ENCODE measurements around the gene BOC. TPM values are rescaled to one million over a fixed set of nuclear protein-coding genes. Genes with fewer than 3 reads are reported as not detected.

The BOC gene
- total RNA-seq, 1 experiment from 2014 or later, result 0.73 TPM

DNA sequence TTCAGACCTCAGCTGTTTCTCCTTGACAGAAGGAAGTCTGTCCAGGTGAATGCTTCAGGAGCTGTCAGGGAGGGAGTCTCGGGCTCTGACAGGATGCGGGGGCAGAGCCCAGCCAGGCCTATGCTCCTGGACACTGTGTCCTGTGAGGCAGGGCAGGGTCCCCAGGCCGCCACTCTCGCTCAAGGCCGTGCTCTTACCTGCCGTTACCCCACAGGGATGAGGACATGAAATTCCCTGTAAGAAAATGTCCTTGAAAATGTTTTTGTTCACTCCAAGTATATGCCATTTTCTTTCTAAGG lies 63.9 kb downstream of the BOC start:
- H3K36me3 Mint-ChIP-seq (ENCODE audit: insufficient read depth, unreplicated experiment), result no peaks in the 10 kb centered on the region
- H3K4me1 Mint-ChIP-seq (ENCODE audit: low read depth, unreplicated experiment), result no peaks in the 10 kb centered on the region
- no peaks in the 10 kb centered on the region for H3K27me3 ChIP-seq (replicated peaks; ENCODE audit: control insufficient read depth, insufficient read depth, low read length)
- H3K27ac Mint-ChIP-seq (ENCODE audit: unreplicated experiment), result no peak overlapping the region
- POLR2A ChIA-PET, result no interaction called here
- no TSS peak for BruUV-seq (replicated peaks)
- no peaks in the 10 kb centered on the region for H3K9me3 ChIP-seq
- DNase-seq, result no peak
- H3K9me3 Mint-ChIP-seq (ENCODE audit: unreplicated experiment), result no peaks in the 10 kb centered on the region
- H3K4me1 ChIP-seq, result no peaks in the 10 kb centered on the region
- CTCF ChIA-PET, result no interaction called here
- H3K36me3 ChIP-seq (ENCODE audit: control insufficient read depth, insufficient read depth, low read length), result no peaks in the 10 kb centered on the region
- TF ChIP-seq, protein P1, sequence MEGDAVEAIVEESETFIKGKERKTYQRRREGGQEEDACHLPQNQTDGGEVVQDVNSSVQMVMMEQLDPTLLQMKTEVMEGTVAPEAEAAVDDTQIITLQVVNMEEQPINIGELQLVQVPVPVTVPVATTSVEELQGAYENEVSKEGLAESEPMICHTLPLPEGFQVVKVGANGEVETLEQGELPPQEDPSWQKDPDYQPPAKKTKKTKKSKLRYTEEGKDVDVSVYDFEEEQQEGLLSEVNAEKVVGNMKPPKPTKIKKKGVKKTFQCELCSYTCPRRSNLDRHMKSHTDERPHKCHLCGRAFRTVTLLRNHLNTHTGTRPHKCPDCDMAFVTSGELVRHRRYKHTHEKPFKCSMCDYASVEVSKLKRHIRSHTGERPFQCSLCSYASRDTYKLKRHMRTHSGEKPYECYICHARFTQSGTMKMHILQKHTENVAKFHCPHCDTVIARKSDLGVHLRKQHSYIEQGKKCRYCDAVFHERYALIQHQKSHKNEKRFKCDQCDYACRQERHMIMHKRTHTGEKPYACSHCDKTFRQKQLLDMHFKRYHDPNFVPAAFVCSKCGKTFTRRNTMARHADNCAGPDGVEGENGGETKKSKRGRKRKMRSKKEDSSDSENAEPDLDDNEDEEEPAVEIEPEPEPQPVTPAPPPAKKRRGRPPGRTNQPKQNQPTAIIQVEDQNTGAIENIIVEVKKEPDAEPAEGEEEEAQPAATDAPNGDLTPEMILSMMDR (IDR thresholded peaks at IDR 0.05; ENCODE audit: insufficient read depth in 1 of 2, low read depth in 1 of 2, low read length in 1 of 2, severe bottlenecking in 1 of 2, unreplicated experiment in 1 of 2), result no peak
- H3K4me3 ChIP-seq (ENCODE audit: low read depth, low read length), result no peak overlapping the region
- H3K4me3 Mint-ChIP-seq (ENCODE audit: unreplicated experiment), result no peak overlapping the region
- intact Hi-C loops (cut with micrococcal nuclease; ENCODE audit: unreplicated experiment), result no loop called here
- H3K27me3 Mint-ChIP-seq (ENCODE audit: insufficient read depth, unreplicated experiment), result no peaks in the 10 kb centered on the region

DNA sequence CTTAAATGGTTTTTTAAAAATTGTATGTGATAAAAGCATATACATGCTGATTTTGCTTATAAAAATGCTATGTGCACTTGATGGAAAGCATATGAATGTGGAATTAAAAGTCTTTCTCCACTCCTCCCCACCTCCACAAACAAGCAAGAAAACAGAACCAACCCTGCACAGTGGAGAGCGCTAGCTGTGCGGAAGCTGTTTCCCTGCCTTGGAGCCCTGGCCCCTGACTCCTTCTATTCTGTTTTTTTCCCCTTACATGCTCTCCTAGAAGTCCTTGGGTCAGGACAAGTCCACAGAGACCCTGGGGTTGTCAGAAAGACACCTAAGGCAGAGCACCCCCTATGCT lies 64.2 kb downstream of the BOC start:
- H3K9me3 Mint-ChIP-seq (ENCODE audit: unreplicated experiment), result no peaks in the 10 kb centered on the region
- Histone ChIP-seq H3K27me3 (replicated peaks; ENCODE audit: control insufficient read depth, insufficient read depth, low read length) (no peaks in the 10 kb centered on the region), H3K4me1 (no peaks in the 10 kb centered on the region), H3K4me3 (ENCODE audit: low read depth, low read length) (no peak overlapping the region), H3K36me3 (ENCODE audit: control insufficient read depth, insufficient read depth, low read length) (no peaks in the 10 kb centered on the region), H3K9me3 (no peaks in the 10 kb centered on the region)
- CTCF ChIA-PET, result no interaction called here
- no TSS peak for BruUV-seq (replicated peaks)
- TF ChIP-seq, protein P1 (IDR thresholded peaks at IDR 0.05; ENCODE audit: insufficient read depth in 1 of 2, low read depth in 1 of 2, low read length in 1 of 2, severe bottlenecking in 1 of 2, unreplicated experiment in 1 of 2), result no peak
- no peaks in the 10 kb centered on the region for H3K36me3 Mint-ChIP-seq (ENCODE audit: insufficient read depth, unreplicated experiment)
- no peak for DNase-seq
- H3K4me1 Mint-ChIP-seq (ENCODE audit: low read depth, unreplicated experiment), result no peaks in the 10 kb centered on the region
- no peak overlapping the region for H3K4me3 Mint-ChIP-seq (ENCODE audit: unreplicated experiment)
- POLR2A ChIA-PET, result no interaction called here
- no peaks in the 10 kb centered on the region for H3K27me3 Mint-ChIP-seq (ENCODE audit: insufficient read depth, unreplicated experiment)
- H3K27ac Mint-ChIP-seq (ENCODE audit: unreplicated experiment), result no peak overlapping the region
- intact Hi-C loops (cut with micrococcal nuclease; ENCODE audit: unreplicated experiment), result no loop called here

- POLR2A ChIA-PET, result no interaction called here
- H3K27ac Mint-ChIP-seq (ENCODE audit: unreplicated experiment), result no peak overlapping the region
These were observed 64.8 kb downstream of the BOC start for GRCh38 chr3:113275929-113276750.

More at GRCh38 chr3:113275929-113276750, 64.8 kb downstream of the BOC start:
- Histone ChIP-seq H3K4me3 (ENCODE audit: low read depth, low read length) (no peak overlapping the region), H3K36me3 (ENCODE audit: control insufficient read depth, insufficient read depth, low read length) (no peaks in the 10 kb centered on the region), H3K4me1 (peaks cover 1% of the 10 kb centered on the region), H3K9me3 (no peaks in the 10 kb centered on the region), H3K27me3 (replicated peaks; ENCODE audit: control insufficient read depth, insufficient read depth, low read length) (no peaks in the 10 kb centered on the region)
- TF ChIP-seq, protein P1 (IDR thresholded peaks at IDR 0.05; ENCODE audit: insufficient read depth in 1 of 2, low read depth in 1 of 2, low read length in 1 of 2, severe bottlenecking in 1 of 2, unreplicated experiment in 1 of 2), result no peak
- Mint-ChIP-seq H3K27me3 (ENCODE audit: insufficient read depth, unreplicated experiment) (no peaks in the 10 kb centered on the region), H3K9me3 (ENCODE audit: unreplicated experiment) (no peaks in the 10 kb centered on the region), H3K4me3 (ENCODE audit: unreplicated experiment) (no peak overlapping the region), H3K4me1 (ENCODE audit: low read depth, unreplicated experiment) (no peaks in the 10 kb centered on the region), H3K36me3 (ENCODE audit: insufficient read depth, unreplicated experiment) (no peaks in the 10 kb centered on the region)
- DNase-seq, result no peak
- BruUV-seq (replicated peaks), result no TSS peak
- CTCF ChIA-PET, result interaction anchor here (1.0 kb wide), 1 partner anchor 12 kb away, joined by 3 read pairs; no protein-coding TSS in a partner anchor
- intact Hi-C loops (cut with micrococcal nuclease; ENCODE audit: unreplicated experiment), result no loop called here
